ENCODE data around the gene CDH4. TPM values are rescaled to one million over a fixed set of nuclear protein-coding genes. Genes with fewer than 3 reads are reported as not detected.

Gene CDH4
- total RNA-seq, 2 experiments from 2014 or later, result 0.10 to 0.15 TPM

DNA sequence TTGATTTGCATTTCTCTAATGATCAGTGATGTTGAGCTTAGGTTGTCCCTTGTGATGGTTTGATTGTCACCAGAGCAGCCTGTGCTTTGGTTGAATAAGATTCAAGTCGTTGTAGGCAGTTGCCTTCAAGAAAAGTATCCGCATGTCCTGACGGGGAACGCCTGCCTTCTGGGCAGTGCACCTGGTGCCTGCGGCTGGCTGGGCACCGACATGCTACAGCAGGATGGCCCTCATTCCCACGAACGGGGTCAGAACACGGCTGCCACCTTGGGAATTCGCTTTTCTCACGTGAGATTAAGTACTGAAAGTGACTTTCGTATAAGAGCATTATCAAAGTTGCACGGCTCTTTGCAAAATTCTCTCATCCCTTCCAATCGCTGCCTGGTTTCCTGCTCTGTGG is 78.4 kb downstream of the CDH4 start:
- Mint-ChIP-seq H3K27ac (no peak overlapping the region), H3K27me3 (ENCODE audit: low read depth) (no peaks in the 10 kb centered on the region), H3K9me3 (peaks cover 2% of the 10 kb centered on the region), H3K4me1 (ENCODE audit: low read depth) (no peaks in the 10 kb centered on the region), H3K36me3 (ENCODE audit: low read depth) (no peaks in the 10 kb centered on the region), H3K4me3 (no peak overlapping the region)
- CTCF ChIA-PET, result no interaction called here
- DNase-seq, result no peak
- intact Hi-C loops (cut with micrococcal nuclease), result no loop called here

DNA sequence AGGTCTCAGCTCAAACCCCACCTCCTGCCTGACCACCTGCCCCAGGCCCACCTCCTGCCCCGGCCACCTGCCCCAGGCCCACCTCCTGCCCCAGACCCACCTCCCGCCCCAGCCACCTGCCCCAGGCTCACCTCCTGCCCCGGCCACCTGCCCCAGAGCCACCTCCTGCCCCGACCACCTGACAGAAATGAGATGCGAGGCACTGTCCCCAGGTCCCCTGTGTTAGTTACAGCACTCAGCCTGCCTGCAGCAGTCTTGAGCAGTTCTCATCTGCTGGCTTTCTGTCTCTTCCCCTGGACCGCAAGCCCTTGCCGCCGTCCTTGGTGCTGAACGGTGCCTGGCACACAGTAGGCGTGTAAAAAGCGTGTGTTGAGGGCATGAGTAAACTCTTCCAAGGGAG is 79.5 kb downstream of the CDH4 start:
- Mint-ChIP-seq H3K4me3 (no peak overlapping the region), H3K27ac (no peak overlapping the region), H3K36me3 (ENCODE audit: low read depth) (no peaks in the 10 kb centered on the region), H3K4me1 (ENCODE audit: low read depth) (no peaks in the 10 kb centered on the region), H3K27me3 (ENCODE audit: low read depth) (no peaks in the 10 kb centered on the region), H3K9me3 (peaks cover 2% of the 10 kb centered on the region)
- intact Hi-C loops (cut with micrococcal nuclease), result no loop called here
- no peak for DNase-seq
- CTCF ChIA-PET, result no interaction called here

DNA sequence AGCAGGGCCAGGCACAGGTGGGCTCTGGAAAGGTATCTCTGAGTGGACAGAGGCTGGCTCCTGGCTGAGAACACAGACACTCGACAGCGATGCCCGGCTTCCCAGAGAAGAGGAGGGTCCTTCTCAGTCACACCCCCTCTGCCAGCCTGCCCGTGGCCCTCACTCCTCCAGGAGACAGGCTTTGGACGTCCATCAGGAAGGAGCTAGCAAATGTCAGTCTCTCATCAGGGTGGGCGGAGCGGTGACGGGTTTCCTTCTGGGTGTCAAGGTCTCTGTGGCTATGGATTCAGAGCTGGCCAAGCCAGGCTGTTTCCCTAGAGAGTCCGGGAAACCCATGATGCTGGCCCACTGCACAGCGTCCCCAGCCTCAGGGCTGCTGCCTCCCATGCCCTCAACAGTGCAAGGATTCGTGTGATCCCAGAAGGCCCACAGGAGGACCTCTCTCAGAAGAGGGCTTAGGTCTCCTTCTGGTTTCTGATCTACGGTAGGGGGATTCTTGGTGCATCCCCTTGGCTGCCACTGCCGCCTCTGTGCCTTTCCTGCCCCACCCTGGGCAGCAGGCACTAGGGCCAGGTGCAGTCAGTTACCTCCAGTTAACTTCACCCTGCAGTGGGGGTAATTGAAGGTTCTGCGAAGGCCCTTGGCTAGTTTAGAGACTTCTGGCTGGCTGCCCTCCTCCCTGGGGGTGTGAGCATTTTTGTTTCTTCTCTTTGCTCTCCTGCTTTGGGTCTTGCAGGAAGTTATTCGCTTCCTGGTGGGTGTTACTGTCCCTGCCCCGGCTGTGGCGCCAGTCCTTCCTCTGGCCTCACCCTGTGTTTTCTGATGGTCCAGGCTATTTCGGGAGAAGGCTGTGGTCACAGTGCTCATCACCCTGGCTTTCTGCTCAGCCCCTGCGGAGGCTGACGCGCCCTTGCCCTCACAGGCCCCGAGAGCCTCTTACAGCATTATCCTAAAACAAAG is 80.2 kb downstream of the CDH4 start:
- CTCF ChIA-PET, result no interaction called here
- Mint-ChIP-seq H3K27ac (no peak overlapping the region), H3K36me3 (ENCODE audit: low read depth) (no peaks in the 10 kb centered on the region), H3K9me3 (peaks cover 2% of the 10 kb centered on the region), H3K4me3 (no peak overlapping the region), H3K27me3 (ENCODE audit: low read depth) (no peaks in the 10 kb centered on the region), H3K4me1 (ENCODE audit: low read depth) (no peaks in the 10 kb centered on the region)
- intact Hi-C loops (cut with micrococcal nuclease), result no loop called here
- DNase-seq, result no peak

DNA sequence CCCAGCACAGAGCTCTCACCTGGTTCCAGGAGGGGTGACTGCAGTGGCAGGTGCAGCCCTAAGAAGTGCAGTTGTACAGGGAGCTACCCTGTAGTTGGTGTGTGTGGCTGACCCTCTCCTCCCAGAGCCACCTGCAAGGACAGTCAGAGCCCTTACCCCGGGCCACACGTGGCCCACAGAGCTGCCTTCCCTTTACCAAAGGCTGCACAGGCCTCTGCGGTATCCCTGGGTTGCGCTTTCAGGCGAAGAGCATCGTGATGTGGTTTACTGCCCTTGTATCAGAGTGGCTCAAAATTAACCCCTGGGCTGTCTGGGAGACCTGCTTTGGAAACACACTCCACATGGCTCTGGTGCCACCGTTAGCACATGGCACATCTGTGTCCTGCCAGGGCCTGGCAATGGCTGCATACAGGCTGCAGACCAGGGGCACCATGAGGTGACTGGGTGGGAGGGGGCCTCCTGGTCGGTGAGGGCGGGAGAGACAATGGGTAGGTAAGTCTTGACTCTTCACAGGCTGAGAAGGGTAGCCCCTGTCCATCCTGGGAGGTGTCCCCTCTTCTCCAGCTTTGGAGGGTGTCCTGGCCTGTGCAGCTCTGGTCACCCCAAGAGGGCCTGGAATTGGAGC is 81.5 kb downstream of the CDH4 start:
- Mint-ChIP-seq H3K27me3 (ENCODE audit: low read depth) (no peaks in the 10 kb centered on the region), H3K4me3 (no peak overlapping the region), H3K36me3 (ENCODE audit: low read depth) (no peaks in the 10 kb centered on the region), H3K4me1 (ENCODE audit: low read depth) (no peaks in the 10 kb centered on the region), H3K9me3 (peaks cover 2% of the 10 kb centered on the region), H3K27ac (no peak overlapping the region)
- no peak for DNase-seq
- intact Hi-C loops (cut with micrococcal nuclease), result no loop called here
- CTCF ChIA-PET, result no interaction called here

DNA sequence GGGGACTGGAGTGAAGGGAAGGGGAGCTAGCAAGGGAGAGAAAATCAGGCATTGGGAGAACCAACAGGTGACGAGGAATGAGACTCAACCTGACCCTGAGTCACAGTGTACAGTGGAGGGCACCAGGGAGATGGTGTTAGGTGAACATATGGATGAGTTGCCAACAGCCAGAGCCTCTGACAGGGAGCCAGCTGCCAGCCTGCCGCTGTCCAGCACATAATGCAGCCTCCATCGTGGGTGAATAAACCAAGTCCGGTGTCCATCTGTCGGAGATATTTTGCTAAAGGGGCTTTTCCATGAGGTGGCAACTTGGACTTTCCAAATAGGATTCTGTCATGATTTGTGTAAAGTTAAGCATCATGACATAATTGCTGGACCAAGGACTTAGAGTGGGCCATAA is 88.1 kb downstream of the CDH4 start:
- Mint-ChIP-seq H3K27ac (no peak overlapping the region), H3K4me3 (no peak overlapping the region), H3K27me3 (ENCODE audit: low read depth) (peaks cover 5% of the 10 kb centered on the region), H3K36me3 (ENCODE audit: low read depth) (no peaks in the 10 kb centered on the region), H3K9me3 (no peaks in the 10 kb centered on the region), H3K4me1 (ENCODE audit: low read depth) (no peaks in the 10 kb centered on the region)
- CTCF ChIA-PET, result no interaction called here
- DNase-seq, result no peak
- intact Hi-C loops (cut with micrococcal nuclease), result no loop called here

DNA sequence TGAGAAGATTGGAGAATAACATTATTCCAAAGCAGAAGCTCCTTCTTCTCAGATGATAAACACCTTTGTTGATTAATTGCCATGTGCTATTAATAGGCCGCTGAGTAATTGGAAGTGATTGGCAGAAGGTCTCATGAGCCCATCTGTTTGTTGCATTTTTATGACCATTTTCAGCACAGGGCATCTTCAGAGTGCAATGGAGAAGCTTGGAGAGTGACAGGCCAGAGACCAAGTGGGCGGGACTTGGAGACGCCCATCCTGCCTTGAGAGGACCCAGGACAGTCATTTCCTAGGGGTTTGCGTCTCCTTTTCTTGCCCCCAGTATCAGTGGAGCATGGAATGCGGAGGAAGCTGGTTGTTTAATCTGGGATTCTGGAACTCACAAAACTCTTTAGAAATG is 89.5 kb downstream of the CDH4 start:
- intact Hi-C loops (cut with micrococcal nuclease), result no loop called here
- CTCF ChIA-PET, result interaction anchor here (0.6 kb wide), 1 partner anchor 76 kb away, joined by 4 read pairs; no protein-coding TSS in a partner anchor
- H3K27ac Mint-ChIP-seq, result no peak overlapping the region

DNA sequence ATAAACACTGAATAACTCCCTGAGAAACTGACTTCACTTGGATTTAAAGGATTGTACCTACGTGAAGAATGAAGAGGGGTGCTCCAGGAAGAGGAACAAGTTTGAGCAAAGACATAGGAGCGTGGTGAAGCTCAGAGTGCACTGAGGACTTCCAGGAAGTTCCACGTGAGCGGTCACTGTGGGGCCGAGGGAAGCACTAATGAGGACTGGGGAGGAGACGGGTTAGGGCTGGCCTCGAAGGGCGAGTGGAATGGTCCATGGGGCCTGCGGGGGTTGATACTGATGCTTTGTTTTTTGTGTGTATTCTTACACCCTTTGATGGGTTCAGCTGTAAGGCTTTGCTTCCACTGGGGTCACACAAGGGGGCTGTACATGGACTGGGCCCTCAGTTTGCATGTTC is 91.9 kb downstream of the CDH4 start:
- no peak overlapping the region for H3K4me3 Mint-ChIP-seq
- H3K27ac Mint-ChIP-seq, result no peak overlapping the region
- no peak for DNase-seq
- CTCF ChIA-PET, result no interaction called here
- no peaks in the 10 kb centered on the region for H3K36me3 Mint-ChIP-seq (ENCODE audit: low read depth)
- intact Hi-C loops (cut with micrococcal nuclease), result no loop called here
- H3K4me1 Mint-ChIP-seq (ENCODE audit: low read depth), result no peaks in the 10 kb centered on the region
- H3K27me3 Mint-ChIP-seq (ENCODE audit: low read depth), result peaks cover 8% of the 10 kb centered on the region
- no peaks in the 10 kb centered on the region for H3K9me3 Mint-ChIP-seq

More for the DNA sequence above, 89.5 kb downstream of the CDH4 start:
- no peak for DNase-seq
- no peak overlapping the region for H3K4me3 Mint-ChIP-seq
- H3K36me3 Mint-ChIP-seq (ENCODE audit: low read depth), result no peaks in the 10 kb centered on the region
- H3K4me1 Mint-ChIP-seq (ENCODE audit: low read depth), result no peaks in the 10 kb centered on the region
- H3K9me3 Mint-ChIP-seq, result no peaks in the 10 kb centered on the region
- H3K27me3 Mint-ChIP-seq (ENCODE audit: low read depth), result peaks cover 8% of the 10 kb centered on the region

DNA sequence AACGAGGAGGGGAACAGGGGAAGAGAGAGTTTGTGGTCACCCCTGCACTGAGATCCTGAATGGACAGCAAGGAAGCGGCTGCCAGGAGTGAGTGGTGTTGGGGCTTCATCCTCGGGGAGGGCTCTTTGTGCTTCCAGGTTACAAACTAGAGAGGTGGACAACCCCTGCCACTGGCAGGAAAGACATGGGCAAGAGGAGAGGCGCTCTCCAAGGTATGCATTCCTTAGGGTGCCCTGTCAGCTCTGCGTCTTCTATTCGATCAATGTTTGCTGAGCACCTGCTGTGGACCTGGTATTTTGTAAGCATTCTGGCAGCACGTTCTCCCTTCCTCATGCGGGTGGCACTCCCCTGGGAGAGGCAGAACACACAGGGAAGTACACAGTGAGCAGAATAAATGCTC is 93.6 kb downstream of the CDH4 start:
- intact Hi-C loops (cut with micrococcal nuclease), result no loop called here
- H3K4me1 Mint-ChIP-seq (ENCODE audit: low read depth), result no peaks in the 10 kb centered on the region
- H3K27ac Mint-ChIP-seq, result no peak overlapping the region
- H3K9me3 Mint-ChIP-seq, result no peaks in the 10 kb centered on the region
- H3K36me3 Mint-ChIP-seq (ENCODE audit: low read depth), result no peaks in the 10 kb centered on the region
- CTCF ChIA-PET, result no interaction called here
- peaks cover 5% of the 10 kb centered on the region for H3K27me3 Mint-ChIP-seq (ENCODE audit: low read depth)
- H3K4me3 Mint-ChIP-seq, result no peak overlapping the region
- no peak for DNase-seq

DNA sequence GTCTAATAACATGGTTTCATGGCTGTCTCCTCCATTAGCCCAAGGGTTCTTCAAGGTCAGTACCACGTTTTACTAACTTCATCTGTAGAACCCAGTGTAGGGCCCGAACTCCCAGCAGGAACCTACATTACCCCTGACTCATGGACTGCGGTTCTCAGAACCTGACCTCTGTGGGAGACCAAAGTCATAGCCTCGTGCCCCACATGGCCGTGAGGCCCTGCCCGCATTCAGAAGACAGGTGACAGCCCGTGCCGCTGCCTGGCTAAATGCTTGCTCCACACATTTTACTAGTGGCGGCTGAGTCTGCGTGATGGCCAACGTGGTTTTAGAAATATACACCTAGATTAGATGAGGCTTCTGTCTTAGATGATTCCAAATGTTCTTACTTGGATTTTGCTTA is 94.9 kb downstream of the CDH4 start:
- peaks cover under 1% of the 10 kb centered on the region for H3K9me3 Mint-ChIP-seq
- H3K4me3 Mint-ChIP-seq, result no peak overlapping the region
- no peak for DNase-seq
- no peaks in the 10 kb centered on the region for H3K36me3 Mint-ChIP-seq (ENCODE audit: low read depth)
- no peak overlapping the region for H3K27ac Mint-ChIP-seq
- H3K4me1 Mint-ChIP-seq (ENCODE audit: low read depth), result no peaks in the 10 kb centered on the region
- H3K27me3 Mint-ChIP-seq (ENCODE audit: low read depth), result peaks cover 9% of the 10 kb centered on the region
- CTCF ChIA-PET, result no interaction called here
- intact Hi-C loops (cut with micrococcal nuclease), result no loop called here

DNA sequence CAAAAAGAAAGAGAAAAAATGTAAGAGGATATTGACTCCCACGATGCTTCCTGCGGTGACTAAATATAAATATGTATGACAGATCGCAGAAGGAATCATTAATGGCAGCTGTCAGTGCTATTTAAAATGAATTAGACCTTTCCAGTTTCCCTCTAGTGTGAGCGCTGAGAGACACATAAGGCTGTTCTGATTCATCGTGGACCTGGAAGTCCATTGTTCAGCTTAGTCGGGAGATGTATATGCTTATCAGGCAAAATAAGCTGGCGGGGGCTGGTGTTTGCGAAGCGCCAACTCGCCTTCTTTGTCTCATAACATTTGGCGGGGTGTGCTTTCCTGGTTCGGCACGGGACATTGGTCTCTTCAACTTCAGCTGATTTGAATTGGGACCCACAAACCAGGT is 95.4 kb downstream of the CDH4 start:
- Mint-ChIP-seq H3K27me3 (ENCODE audit: low read depth) (peaks cover 9% of the 10 kb centered on the region), H3K27ac (no peak overlapping the region), H3K4me3 (no peak overlapping the region), H3K36me3 (ENCODE audit: low read depth) (no peaks in the 10 kb centered on the region), H3K4me1 (ENCODE audit: low read depth) (no peaks in the 10 kb centered on the region), H3K9me3 (peaks cover 2% of the 10 kb centered on the region)
- intact Hi-C loops (cut with micrococcal nuclease), result no loop called here
- CTCF ChIA-PET, result no interaction called here
- no peak for DNase-seq

DNA sequence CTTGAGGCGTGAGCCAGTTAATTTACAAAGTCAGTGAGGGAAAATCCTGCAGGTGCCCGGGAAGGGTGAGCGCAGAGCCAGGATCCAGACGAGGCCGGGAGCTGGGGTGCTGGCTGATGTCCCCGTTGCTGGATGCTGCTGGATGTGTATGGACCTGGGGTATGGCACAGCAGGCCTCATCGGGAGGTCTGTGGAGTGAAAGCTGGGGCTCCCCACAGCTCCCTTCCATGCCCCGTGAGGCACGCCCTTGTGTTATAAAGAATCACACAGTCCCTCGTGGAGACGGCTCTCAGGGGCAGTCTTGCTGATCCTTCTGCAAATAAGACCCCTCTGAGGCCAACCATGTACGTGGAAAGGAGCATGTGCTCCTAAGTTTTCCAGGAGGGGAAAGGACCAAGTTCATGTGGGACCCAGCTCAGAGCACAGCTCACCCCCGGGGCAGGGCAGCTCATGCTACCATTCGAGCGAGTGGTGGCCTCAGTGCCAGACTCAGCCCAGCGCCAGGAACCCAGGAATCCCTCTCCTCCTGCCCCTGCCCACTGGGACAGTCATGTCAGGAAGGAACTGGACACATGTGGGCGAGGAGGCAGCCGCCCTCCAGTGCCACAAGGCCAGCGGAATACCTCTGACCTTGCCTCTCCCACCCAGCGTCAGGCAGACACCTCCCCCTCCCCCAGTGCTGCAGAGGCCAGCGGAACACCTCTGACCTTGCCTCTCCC is 97.5 kb downstream of the CDH4 start:
- CTCF ChIA-PET, result no interaction called here

DNA sequence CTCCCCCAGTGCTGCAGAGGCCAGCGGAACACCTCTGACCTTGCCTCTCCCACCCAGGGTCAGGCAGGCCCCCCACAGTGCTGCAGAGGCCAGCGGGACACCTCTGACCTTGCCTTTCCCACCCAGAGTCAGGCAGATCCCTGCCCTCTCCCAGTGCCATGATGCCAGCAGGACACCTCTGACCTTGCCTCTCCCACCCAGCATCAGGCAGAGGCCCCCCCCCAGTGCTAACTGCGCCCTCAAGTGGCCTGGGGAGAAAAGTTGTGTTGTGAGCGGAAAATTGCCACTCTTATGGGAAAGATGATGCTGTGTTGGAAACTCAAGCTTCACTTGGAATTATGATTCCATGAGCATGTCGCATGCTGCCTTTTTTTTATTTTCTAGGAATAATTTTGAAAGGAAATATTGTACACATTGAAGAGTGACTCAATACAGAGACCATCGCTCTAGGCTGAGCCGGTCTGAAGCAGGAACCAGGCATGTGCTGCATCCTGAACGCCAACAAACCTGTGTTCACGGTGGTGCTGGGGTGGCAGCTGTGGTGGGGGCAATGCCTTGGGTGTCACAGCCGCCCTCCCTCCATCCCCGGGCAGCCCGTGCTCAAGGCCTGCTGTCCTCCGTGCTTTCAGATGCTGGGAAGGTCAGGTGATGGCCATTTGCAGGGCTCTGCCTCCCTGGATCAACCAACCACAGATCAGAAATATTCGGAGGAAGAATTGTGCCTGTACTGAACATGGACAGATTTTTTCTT is 98.6 kb downstream of the CDH4 start:
- H3K4me1 Mint-ChIP-seq (ENCODE audit: low read depth), result no peaks in the 10 kb centered on the region
- no peak for DNase-seq
- no peaks in the 10 kb centered on the region for H3K36me3 Mint-ChIP-seq (ENCODE audit: low read depth)
- H3K4me3 Mint-ChIP-seq, result no peak overlapping the region
- H3K9me3 Mint-ChIP-seq, result peaks cover 2% of the 10 kb centered on the region
- intact Hi-C loops (cut with micrococcal nuclease), result no loop called here
- H3K27me3 Mint-ChIP-seq (ENCODE audit: low read depth), result peaks cover 11% of the 10 kb centered on the region
- H3K27ac Mint-ChIP-seq, result no peak overlapping the region
- CTCF ChIA-PET, result no interaction called here

More for the DNA sequence above, 97.5 kb downstream of the CDH4 start:
- no peak overlapping the region for H3K4me3 Mint-ChIP-seq
- H3K4me1 Mint-ChIP-seq (ENCODE audit: low read depth), result no peaks in the 10 kb centered on the region
- no peak overlapping the region for H3K27ac Mint-ChIP-seq
- no peak for DNase-seq
- no peaks in the 10 kb centered on the region for H3K36me3 Mint-ChIP-seq (ENCODE audit: low read depth)
- intact Hi-C loops (cut with micrococcal nuclease), result no loop called here
- peaks cover 2% of the 10 kb centered on the region for H3K9me3 Mint-ChIP-seq
- peaks cover 11% of the 10 kb centered on the region for H3K27me3 Mint-ChIP-seq (ENCODE audit: low read depth)
